Right lobe of liver (tissue), 4 donors: Measurements from ENCODE around the gene FTSJ1.

Experiments used
- POLR2A ChIP-seq: fragments of 450-650 bp; IDR thresholded peaks from one replicate; pipeline ENCODE4 v1.6.1; 2017; ENCODE audit warnings: antibody characterized with exemption, mild to moderate bottlenecking
- TF ChIP-seq, protein P1 (sequence below), 4 donors: fragments of 200-600 bp in 3 of 4; fragments of 450-650 bp in 1 of 4; IDR thresholded peaks; one replicate each; pipeline versions ENCODE4 v1.5.1 to v1.8.0; 2016 to 2022; ENCODE audit warnings: antibody characterized with exemption in 4 of 4, mild to moderate bottlenecking in 2 of 4
- donor health status: DM: no; HTN: no; CAD: no.
- donor health status: DM: no; HTN: no; CAD: no.
- donor health status: DM: no; HTN: yes; CAD: no.

DNA sequence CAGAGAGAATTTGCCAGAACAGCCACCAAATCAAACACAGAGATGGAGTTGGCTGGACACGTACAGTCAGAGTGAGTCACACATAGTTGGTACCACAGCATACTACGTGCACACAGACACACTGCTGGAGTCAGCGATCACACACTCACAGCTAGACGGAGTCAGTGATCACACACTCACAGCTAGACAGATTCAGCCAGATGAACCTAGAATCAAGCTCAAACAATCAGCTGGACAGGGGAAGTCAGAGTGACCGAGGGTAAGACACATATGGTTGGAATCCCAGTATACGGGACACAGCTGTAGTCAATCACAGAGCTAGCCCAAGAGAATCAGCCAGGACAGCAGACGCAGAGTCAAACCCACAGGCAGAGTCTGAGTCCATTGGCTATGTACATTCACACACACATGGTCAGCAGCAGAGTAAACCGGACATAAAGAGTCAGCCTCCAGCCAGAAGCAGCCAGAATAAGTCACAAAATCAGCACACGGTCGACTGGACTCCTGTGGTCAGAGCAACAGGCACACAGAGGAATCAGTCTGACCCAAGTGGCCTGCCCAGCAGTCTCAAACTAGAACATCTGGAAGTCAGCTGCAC lies 10.6 kb upstream of the FTSJ1 start:
- TF ChIP-seq, protein P1, sequence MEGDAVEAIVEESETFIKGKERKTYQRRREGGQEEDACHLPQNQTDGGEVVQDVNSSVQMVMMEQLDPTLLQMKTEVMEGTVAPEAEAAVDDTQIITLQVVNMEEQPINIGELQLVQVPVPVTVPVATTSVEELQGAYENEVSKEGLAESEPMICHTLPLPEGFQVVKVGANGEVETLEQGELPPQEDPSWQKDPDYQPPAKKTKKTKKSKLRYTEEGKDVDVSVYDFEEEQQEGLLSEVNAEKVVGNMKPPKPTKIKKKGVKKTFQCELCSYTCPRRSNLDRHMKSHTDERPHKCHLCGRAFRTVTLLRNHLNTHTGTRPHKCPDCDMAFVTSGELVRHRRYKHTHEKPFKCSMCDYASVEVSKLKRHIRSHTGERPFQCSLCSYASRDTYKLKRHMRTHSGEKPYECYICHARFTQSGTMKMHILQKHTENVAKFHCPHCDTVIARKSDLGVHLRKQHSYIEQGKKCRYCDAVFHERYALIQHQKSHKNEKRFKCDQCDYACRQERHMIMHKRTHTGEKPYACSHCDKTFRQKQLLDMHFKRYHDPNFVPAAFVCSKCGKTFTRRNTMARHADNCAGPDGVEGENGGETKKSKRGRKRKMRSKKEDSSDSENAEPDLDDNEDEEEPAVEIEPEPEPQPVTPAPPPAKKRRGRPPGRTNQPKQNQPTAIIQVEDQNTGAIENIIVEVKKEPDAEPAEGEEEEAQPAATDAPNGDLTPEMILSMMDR (IDR thresholded peaks at IDR 0.05) = no peak
- TF ChIP-seq POLR2A = no peak
